ENCODE measurements around the gene STK32A.
"Not testable (repeated sequence)": the region's sequence is repeated elsewhere in the genome, so short reads cannot be mapped to it uniquely, and the experiment has no call there.

The STK32A gene

DNA sequence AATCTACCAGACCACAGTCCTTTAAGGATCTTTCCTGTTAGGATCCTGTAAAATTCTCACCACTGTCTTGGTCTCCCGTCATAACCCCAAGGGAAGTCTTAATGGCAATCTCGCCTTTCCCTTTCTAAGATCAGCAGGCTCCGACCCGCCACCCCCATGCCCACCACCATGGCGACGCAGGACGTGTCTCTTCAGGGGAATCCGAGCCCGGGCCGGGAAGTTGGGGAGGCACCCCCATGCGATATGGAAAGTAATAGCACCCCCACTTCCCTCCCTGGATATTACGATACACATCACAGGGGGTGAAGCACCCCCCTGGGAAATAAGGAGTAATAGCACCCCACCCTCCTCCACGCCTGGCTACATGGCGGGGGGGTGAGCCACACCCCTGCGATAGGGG lies 8.3 kb upstream of the STK32A start:
- no peak overlapping the region for H3K27ac ChIP-seq
- TF ChIP-seq ZFX (IDR thresholded peaks at IDR 0.05) = no peak
- TF ChIP-seq, protein P1, sequence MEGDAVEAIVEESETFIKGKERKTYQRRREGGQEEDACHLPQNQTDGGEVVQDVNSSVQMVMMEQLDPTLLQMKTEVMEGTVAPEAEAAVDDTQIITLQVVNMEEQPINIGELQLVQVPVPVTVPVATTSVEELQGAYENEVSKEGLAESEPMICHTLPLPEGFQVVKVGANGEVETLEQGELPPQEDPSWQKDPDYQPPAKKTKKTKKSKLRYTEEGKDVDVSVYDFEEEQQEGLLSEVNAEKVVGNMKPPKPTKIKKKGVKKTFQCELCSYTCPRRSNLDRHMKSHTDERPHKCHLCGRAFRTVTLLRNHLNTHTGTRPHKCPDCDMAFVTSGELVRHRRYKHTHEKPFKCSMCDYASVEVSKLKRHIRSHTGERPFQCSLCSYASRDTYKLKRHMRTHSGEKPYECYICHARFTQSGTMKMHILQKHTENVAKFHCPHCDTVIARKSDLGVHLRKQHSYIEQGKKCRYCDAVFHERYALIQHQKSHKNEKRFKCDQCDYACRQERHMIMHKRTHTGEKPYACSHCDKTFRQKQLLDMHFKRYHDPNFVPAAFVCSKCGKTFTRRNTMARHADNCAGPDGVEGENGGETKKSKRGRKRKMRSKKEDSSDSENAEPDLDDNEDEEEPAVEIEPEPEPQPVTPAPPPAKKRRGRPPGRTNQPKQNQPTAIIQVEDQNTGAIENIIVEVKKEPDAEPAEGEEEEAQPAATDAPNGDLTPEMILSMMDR (conservative IDR thresholded peaks at IDR 0.05) = no peak

DNA sequence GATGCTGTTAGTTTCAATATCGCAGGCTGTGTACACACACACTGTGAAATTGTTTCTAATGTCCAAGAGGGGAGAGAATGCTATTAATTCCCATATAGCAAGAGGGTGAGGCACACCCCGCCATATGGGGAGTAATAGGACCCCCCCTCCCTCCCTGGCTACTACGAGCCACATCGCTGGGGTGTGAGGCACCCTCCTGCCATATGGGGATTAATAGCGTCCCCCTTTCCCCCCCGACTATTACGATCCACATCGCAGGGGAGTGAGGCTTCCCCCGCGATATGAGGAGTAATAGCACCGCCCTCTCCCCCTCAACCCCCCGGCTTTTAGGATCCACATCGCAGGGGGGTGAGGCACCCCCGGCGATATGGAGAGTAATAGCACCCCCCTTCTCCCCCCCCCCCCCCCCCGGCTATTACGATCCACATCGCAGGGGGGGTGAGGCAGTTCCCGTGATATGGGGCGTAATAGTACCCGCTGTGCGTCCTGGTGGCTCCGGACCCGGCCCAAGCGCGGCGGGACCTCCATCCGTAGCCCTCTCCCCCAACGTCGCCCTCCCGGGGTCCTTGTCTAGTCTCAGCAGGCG lies 494 bp upstream of the STK32A start:
- TF ChIP-seq, protein P1 (conservative IDR thresholded peaks at IDR 0.05) = no peak

DNA sequence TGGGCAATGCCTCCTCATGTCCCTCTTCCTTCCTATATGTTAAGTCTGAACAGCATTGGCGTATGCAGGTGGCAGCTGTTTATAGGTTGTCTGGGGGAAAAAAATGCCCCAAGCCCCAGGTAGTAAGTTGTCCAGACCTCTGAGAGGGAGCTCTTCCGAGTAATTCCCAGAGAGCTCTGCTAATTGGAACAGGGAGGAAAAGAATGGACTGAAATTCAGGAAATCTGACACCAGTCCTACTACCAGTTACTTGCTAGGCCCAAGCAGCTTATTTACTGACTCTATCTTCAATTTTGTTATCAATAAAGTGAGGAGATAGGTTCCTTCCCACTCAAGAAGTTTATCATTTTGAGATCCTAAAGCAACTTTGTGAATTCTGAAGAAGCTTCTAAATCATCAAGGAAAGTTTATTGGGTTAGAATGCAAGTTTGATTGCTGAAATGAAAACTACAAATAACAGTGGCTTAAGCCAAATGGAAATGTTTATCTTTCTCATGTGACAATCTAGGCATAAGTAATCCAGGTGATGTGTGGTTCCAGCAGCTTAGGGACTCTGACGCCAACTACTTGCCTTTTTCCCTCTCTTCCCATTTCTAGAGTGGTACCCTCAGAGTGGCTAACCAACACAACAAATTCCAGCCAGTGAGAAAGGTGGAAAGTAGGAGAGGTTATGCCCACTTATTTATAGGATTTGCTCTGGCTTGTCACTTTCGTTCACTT lies 5.6 kb downstream of the STK32A start:
- no peak overlapping the region; the same call in 1 of the 2 replicates for H3K27ac ChIP-seq
- TF ChIP-seq, protein P1 (conservative IDR thresholded peaks at IDR 0.05) = no peak
- TF ChIP-seq ZFX (IDR thresholded peaks at IDR 0.05) = no peak

More for the DNA sequence above, 494 bp upstream of the STK32A start:
- H3K27ac ChIP-seq = no peak overlapping the region

DNA sequence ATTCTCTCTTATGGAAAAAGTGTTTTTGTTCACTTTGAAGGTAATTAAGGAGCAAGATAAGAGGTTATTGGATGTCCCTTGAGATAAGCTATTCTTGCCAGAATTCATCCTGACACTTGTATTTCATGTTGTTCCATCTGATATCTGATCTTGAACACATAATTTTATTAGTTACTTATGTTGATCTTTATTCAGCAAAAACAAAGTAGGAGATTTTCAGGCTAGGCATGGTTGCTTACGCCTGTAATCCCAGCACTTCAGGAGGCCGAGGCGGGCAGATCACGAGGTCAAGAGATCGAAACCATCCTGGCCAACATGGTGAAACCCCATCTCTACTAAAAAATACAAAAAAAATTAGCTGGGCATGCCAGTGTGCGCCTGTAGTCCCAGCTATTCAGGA lies 8.4 kb downstream of the STK32A start:
- not testable (repeated sequence) for H3K27ac ChIP-seq

- H3K27ac ChIP-seq = no peak overlapping the region
Measured at GRCh38 chr5:147245381-147246165, 10.7 kb downstream of the STK32A start.

DNA sequence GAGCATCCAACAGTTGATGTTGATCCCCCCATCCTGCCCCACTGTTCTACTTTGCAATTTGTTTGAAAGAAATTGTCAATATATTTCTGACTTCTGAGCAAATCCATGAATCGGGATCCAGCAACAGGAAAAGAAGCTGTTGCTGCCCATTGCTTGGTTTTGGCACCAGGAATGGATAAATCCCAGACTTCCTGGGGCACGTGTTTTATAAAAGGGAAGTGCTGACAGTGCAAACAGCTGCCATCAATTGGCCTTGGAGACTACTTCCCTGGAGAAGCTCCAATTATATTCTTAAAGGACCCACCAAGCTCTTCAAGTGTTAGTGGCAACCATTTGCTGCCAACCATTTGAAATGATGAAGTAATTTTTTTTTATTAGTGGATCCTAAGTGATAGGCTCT lies 13.7 kb downstream of the STK32A start:
- no peak overlapping the region for H3K27ac ChIP-seq
- no peak for TF ChIP-seq ZFX (IDR thresholded peaks at IDR 0.05)
- TF ChIP-seq, protein P1 (conservative IDR thresholded peaks at IDR 0.05) = no peak

More at GRCh38 chr5:147245381-147246165, 10.7 kb downstream of the STK32A start:
- TF ChIP-seq, protein P1 (conservative IDR thresholded peaks at IDR 0.05) = no peak
- TF ChIP-seq ZFX (IDR thresholded peaks at IDR 0.05) = no peak

DNA sequence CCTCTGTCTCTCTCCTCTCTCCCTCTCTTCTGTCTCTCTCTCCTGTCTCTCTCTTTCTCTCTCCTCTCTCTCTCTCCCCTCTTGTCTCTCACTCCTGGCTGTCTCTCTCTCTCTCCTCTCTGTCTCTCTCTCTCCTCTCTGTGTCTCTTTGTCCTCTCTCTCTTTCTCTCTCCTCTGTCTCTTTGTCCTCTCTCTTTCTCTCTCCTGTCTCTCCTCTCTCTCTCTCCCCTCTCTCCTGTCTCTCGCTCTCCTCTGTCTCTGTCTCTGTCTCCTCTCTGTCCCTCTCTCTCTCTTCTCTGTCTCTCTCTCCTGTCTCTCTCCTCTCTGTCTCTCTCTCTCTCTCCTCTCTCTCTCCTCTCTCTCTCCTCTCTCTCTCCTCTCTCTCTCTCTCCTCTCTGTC lies 25.0 kb downstream of the STK32A start:
- TF ChIP-seq ZFX (IDR thresholded peaks at IDR 0.05) = no peak
- TF ChIP-seq, protein P1 (conservative IDR thresholded peaks at IDR 0.05) = no peak
- H3K27ac ChIP-seq = no peak overlapping the region

Data from C4-2B (cell line).